K562 (cell line): ENCODE data around the gene FAM20C. TPM values are rescaled to one million over a fixed set of nuclear protein-coding genes. Genes with fewer than 3 reads are reported as not detected.

Experiments used
- ATAC-seq: fragments of 200-7000 bp; cut with Tn5 transposase; 3 replicates; pipeline ENCODE4 v1.9.1; 2020; ENCODE audit warnings: moderate library complexity
- BruUV-seq: library from RNA; stranded (reverse); fragments of 400-500 nt; replicated peaks from 2 replicates; lab custom pipeline; 2021; lab: Mats Ljungman, UMichigan
- CTCF ChIA-PET: fragments of 300-600 bp; formaldehyde crosslinking; extraction: SDS; loops from one replicate; lab custom pipeline; 2021; ENCODE audit warnings: low intra/inter-chr PET ratio; lab: Yijun Ruan, JAX
- POLR2A ChIA-PET: fragments of 300-600, 350-650 bp; sonication (Branson Sonifier 250); formaldehyde crosslinking; extraction: SDS; loops from one replicate; lab custom pipeline; 2021; ENCODE audit warnings: antibody characterized with exemption, inconsistent platforms; lab: Yijun Ruan, JAX
- DNase-seq, 4 experiments: peaks; one replicate each; pipeline versions ENCODE4 v3.0.0 to v3.0.0-alpha.2; 2011 to 2018; ENCODE audit warnings: low spot score in 3 of 4, mixed read lengths in 3 of 4; ENCODE audit errors: extremely low read depth in 1 of 4
- FAIRE-seq: peaks from 2 replicates; lab custom pipeline; 2011; peaks lifted over from hg19 to GRCh38; lab: Jason Lieb, UNC
- H2AFZ ChIP-seq: 2 replicates; pipeline ENCODE4 v1.6.0; 2011; ENCODE audit warnings: low read depth, low read length, control low read depth, inconsistent platforms
- H3K27ac ChIP-seq: fragments of 200-600 bp; 3 replicates; pipeline ENCODE4 v1.8.0; 2011; ENCODE audit warnings: low read depth, mild to moderate bottlenecking, control low read depth, inconsistent platforms, low read length, moderate library complexity, mixed read lengths; ENCODE audit errors: extremely low read depth
- H3K27me3 ChIP-seq, 2 experiments: fragments of 300-600 bp in 1 of 2; 2 replicates in 1 of 2; 3 replicates in 1 of 2; pipeline versions ENCODE4 v1.6.0 to v1.8.0; 2011; ENCODE audit warnings: inconsistent platforms in 2 of 2, low read length in 2 of 2, mild to moderate bottlenecking in 1 of 2, mixed read lengths in 1 of 2, moderate library complexity in 1 of 2; ENCODE audit not compliant: control insufficient read depth in 2 of 2, insufficient read depth in 2 of 2
- H3K36me3 ChIP-seq: fragments of 300-600 bp; 3 replicates; pipeline ENCODE4 v1.8.0; 2011; ENCODE audit warnings: mild to moderate bottlenecking, low read length, inconsistent platforms; ENCODE audit not compliant: control insufficient read depth, insufficient read depth
- H3K4me1 ChIP-seq, 2 experiments: fragments of 200-600 bp in 1 of 2; replicated peaks in 1 of 2; 2 replicates in 1 of 2; 3 replicates in 1 of 2; pipeline versions ENCODE4 v1.5.1 to v1.8.0; 2011; ENCODE audit warnings: inconsistent platforms in 2 of 2, low read length in 2 of 2, mild to moderate bottlenecking in 1 of 2, mixed read lengths in 1 of 2, moderate library complexity in 1 of 2; ENCODE audit not compliant: control insufficient read depth in 2 of 2, insufficient read depth in 2 of 2
- H3K4me2 ChIP-seq: 2 replicates; pipeline ENCODE4 v1.6.1; 2011; ENCODE audit warnings: low read length, control low read depth, inconsistent platforms, mixed read lengths; ENCODE audit not compliant: insufficient read depth
- H3K4me3 ChIP-seq: fragments of 200-600 bp; sonication (generic), shearing (Covaris generic); 2 replicates; pipeline ENCODE4 v1.5.1; 2016; ENCODE audit warnings: control low read depth, inconsistent platforms
- H3K79me2 ChIP-seq: fragments of 200-600 bp; 3 replicates; pipeline ENCODE4 v1.8.0; 2011; ENCODE audit warnings: low read length, inconsistent platforms; ENCODE audit not compliant: control insufficient read depth, insufficient read depth
- H3K9ac ChIP-seq, 2 experiments: 2 replicates each; pipeline versions ENCODE4 v1.6.0 to v1.6.1; 2011; ENCODE audit warnings: low read depth in 2 of 2, low read length in 2 of 2, control low read depth in 1 of 2, inconsistent platforms in 1 of 2, mild to moderate bottlenecking in 1 of 2, mixed read lengths in 1 of 2; ENCODE audit not compliant: insufficient read depth in 1 of 2
- H3K9me1 ChIP-seq: one replicate; pipeline ENCODE4 v1.6.0; 2011; ENCODE audit warnings: inconsistent platforms, mild to moderate bottlenecking, low read length, moderate library complexity; ENCODE audit not compliant: control insufficient read depth, insufficient read depth
- H3K9me3 ChIP-seq: replicated peaks from 2 replicates; pipeline ENCODE4 v1.5.1; 2011; ENCODE audit warnings: low read depth, low read length, inconsistent platforms; ENCODE audit not compliant: control insufficient read depth, insufficient read depth
- H4K20me1 ChIP-seq: replicated peaks from 2 replicates; pipeline ENCODE4 v1.6.1; 2011; ENCODE audit warnings: low read length, inconsistent platforms, mixed read lengths; ENCODE audit not compliant: control insufficient read depth, insufficient read depth
- BCOR ChIP-seq: fragments of 450-650 bp; IDR thresholded peaks from 2 replicates; pipeline ENCODE4 v1.6.1; 2016
- CREB3 ChIP-seq: fragments of 450-650 bp; conservative IDR thresholded peaks from 2 replicates; pipeline ENCODE4 v1.6.1; 2016; ENCODE audit warnings: missing genetic modification characterization, low read depth, mild to moderate bottlenecking, missing compliant biosample characterization, moderate library complexity
- ELF4 ChIP-seq: fragments of 450-650 bp; formaldehyde crosslinking; IDR thresholded peaks from 2 replicates; pipeline ENCODE4 v1.4.0; 2022; ENCODE audit warnings: missing genetic modification characterization
- FOXA1 ChIP-seq: fragments of 450-650 bp; IDR thresholded peaks from 2 replicates; pipeline ENCODE4 v1.6.1; 2016; ENCODE audit warnings: mild to moderate bottlenecking, borderline replicate concordance
- GTF2B ChIP-seq: IDR thresholded peaks from 2 replicates; pipeline ENCODE4 v1.6.1; 2011; ENCODE audit not compliant: insufficient read length; ENCODE audit errors: extremely low read depth
- KLF13 ChIP-seq: fragments of 450-650 bp; IDR thresholded peaks from 2 replicates; pipeline ENCODE4 v1.6.1; 2016; ENCODE audit warnings: missing genetic modification characterization, low read depth, mild to moderate bottlenecking, missing compliant biosample characterization, moderate library complexity, borderline replicate concordance
- KLF6 ChIP-seq: fragments of 250-450 bp; sonication (Bioruptor Pico); IDR thresholded peaks from 2 replicates; pipeline ENCODE4 v1.4.0; 2020; ENCODE audit warnings: mild to moderate bottlenecking, moderate library complexity, borderline replicate concordance
- MAX ChIP-seq: sonication (generic); formaldehyde crosslinking; IDR thresholded peaks from 2 replicates; pipeline ENCODE4 v1.9.0; 2022; ENCODE audit warnings: mild to moderate bottlenecking, missing genetic modification reagents
- MECOM ChIP-seq: fragments of 250-450 bp; sonication (Bioruptor Pico); IDR thresholded peaks from 2 replicates; pipeline ENCODE4 v1.8.0; 2022; ENCODE audit warnings: inconsistent platforms
- MEF2A ChIP-seq: IDR thresholded peaks from 2 replicates; pipeline ENCODE4 v1.6.1; 2011; ENCODE audit warnings: low read depth, mild to moderate bottlenecking, low read length, moderate library complexity; ENCODE audit not compliant: control insufficient read depth
- PKNOX1 ChIP-seq: fragments of 450-650 bp; IDR thresholded peaks from 2 replicates; pipeline ENCODE4 v1.6.1; 2016
- POLR2H ChIP-seq: IDR thresholded peaks from 2 replicates; pipeline ENCODE4 v1.6.1; 2016; ENCODE audit warnings: missing genetic modification characterization, low read depth, mild to moderate bottlenecking, control low read depth, missing compliant biosample characterization, moderate library complexity
- POLR3A ChIP-seq: IDR thresholded peaks from 2 replicates; pipeline ENCODE4 v1.6.1; 2011; ENCODE audit warnings: borderline replicate concordance, mild to moderate bottlenecking, moderate library complexity; ENCODE audit not compliant: insufficient read length, insufficient read depth; ENCODE audit errors: extremely low read depth
- POLR3G ChIP-seq: IDR thresholded peaks from 2 replicates; pipeline ENCODE4 v1.6.1; 2011; ENCODE audit not compliant: insufficient read length, insufficient replicate concordance; ENCODE audit errors: extremely low read depth
- PRMT5 ChIP-seq: sonication (generic); formaldehyde crosslinking; IDR thresholded peaks from 2 replicates; pipeline ENCODE4 v1.5.0; 2020; ENCODE audit warnings: missing genetic modification reagents
- ZNF239 ChIP-seq: fragments of 250-450 bp; sonication (Bioruptor Pico); IDR thresholded peaks from 2 replicates; pipeline ENCODE4 v1.4.0; 2020; ENCODE audit warnings: mild to moderate bottlenecking
- ZNF398 ChIP-seq: fragments of 250-450 bp; sonication (Bioruptor Pico); IDR thresholded peaks from 2 replicates; pipeline ENCODE4 v1.8.0; 2021; ENCODE audit warnings: moderate library complexity, mild to moderate bottlenecking, inconsistent platforms
- WGBS: fragments of 100-300 bp; shearing (Covaris generic); methylation state at CpG from one replicate; pipeline ENCODE4 v1.1.6; 2016; ENCODE audit warnings: low coverage, mixed read lengths; ENCODE audit not compliant: insufficient coverage; ENCODE audit errors: missing lambda C conversion rate; 5-methylcytosine and 5-hydroxymethylcytosine counted together
- in situ Hi-C: fragments of 300-500 bp; cut with MboI; formaldehyde crosslinking; loops from 4 replicates; pipeline ENCODE4 v1.15.0; 2018; ENCODE audit warnings: inconsistent platforms, mixed read lengths
- intact Hi-C: fragments of 100-400 bp; cut with micrococcal nuclease; formaldehyde crosslinking; loops from 2 replicates; pipeline ENCODE4 v1.14.2; 2022
- polyA plus RNA-seq, 8 experiments: library from polyadenylated mRNA; depleted of rRNA in 4 of 8; stranded (reverse) in 5 of 8; unstranded in 3 of 8; fragments of >200 nt; fragmentation: Nextera tagmentation in 2 of 8; fragmentation: Illumina TruSeq in 1 of 8; extraction: Ambion mirVana in 2 of 8; extraction: Trizol in 1 of 8; gene quantifications; 2 replicates each; pipeline versions ENCODE4 v1.2.1 to v1.2.3, GENCODE V29; 2011 to 2014; ENCODE audit warnings: inconsistent platforms in 1 of 8, missing spikeins in 1 of 8
- total RNA-seq, 7 experiments: library from RNA; depleted of rRNA in 6 of 7; stranded (reverse); fragments of >200 nt in 6 of 7; fragmentation: Illumina TruSeq in 2 of 7; extraction: Trizol in 2 of 7; gene quantifications; 2 replicates each; pipeline versions ENCODE4 v1.2.1 to v1.2.3, GENCODE V29; 2011 to 2021; ENCODE audit warnings: low replicate concordance in 1 of 7

Gene FAM20C
- total and polyA plus RNA-seq, 9 of the 15 experiments (the other 6 are each of a cell fraction or from before 2014, with no cell fraction given): 0.09 TPM; not detected in 8

- TF ChIP-seq PRMT5 (CRISPR knock-in tag) (no peak), GTF2B (no peak), ZNF239 (CRISPR knock-in tag) (no peak), FOXA1 (no peak), ZNF398 (CRISPR knock-in tag) (no peak), BCOR (no peak)
Observed at GRCh38 chr7:272631-273030, 80.3 kb downstream of the FAM20C start (continued).

- H3K4me2 ChIP-seq: no peak overlapping the region
- no peaks in the 10 kb centered on the region for H3K36me3 ChIP-seq
- no peak for DNase-seq
- no peaks in the 10 kb centered on the region for H4K20me1 ChIP-seq
- CTCF ChIA-PET: interaction anchor here (0.6 to 1.0 kb wide), 2 partner anchors 8 to 13 kb away, joined by 3 to 5 read pairs; no protein-coding TSS in a partner anchor
- H3K4me1 ChIP-seq: no peaks in the 10 kb centered on the region
- WGBS: 2% methylated on average over 7 of the region's 7 CpGs
- H2AFZ ChIP-seq: no peak overlapping the region
- no peak for FAIRE-seq
- POLR2A ChIA-PET: interaction anchor here (0.6 kb wide), 3 partner anchors 109 to 840 kb away, joined by 3 read pairs; no protein-coding TSS in a partner anchor
- no TSS peak for BruUV-seq
- no peak overlapping the region for H3K4me3 ChIP-seq
- no peak overlapping the region for H3K27ac ChIP-seq
- H3K9me1 ChIP-seq: no peaks in the 10 kb centered on the region
- no peaks in the 10 kb centered on the region for H3K79me2 ChIP-seq
- peaks cover 2% of the 10 kb centered on the region; the same call in 1 of the 2 replicates for H3K9me3 ChIP-seq
- no peak for ATAC-seq
- intact Hi-C loops (no loop called here), in situ Hi-C loops (no loop called here)
- no peak overlapping the region for H3K9ac ChIP-seq
- peaks cover 0 to 21% of the 10 kb centered on the region in 2 experiments; a peak in 3 of 5 replicates for H3K27me3 ChIP-seq
- TF ChIP-seq MECOM (CRISPR knock-in tag) (no peak), POLR2H (no peak), POLR3G (no peak), ELF4 (CRISPR knock-in tag) (no peak), MEF2A (no peak), CREB3 (tag) (no peak), PKNOX1 (no peak), KLF6 (CRISPR knock-in tag) (no peak), MAX (CRISPR knock-in tag) (no peak), KLF13 (tag) (no peak), POLR3A (no peak)
Observed at GRCh38 chr7:273327-273726, 81.0 kb downstream of the FAM20C start.
